ENCODE data around the gene TLE3.

DNA sequence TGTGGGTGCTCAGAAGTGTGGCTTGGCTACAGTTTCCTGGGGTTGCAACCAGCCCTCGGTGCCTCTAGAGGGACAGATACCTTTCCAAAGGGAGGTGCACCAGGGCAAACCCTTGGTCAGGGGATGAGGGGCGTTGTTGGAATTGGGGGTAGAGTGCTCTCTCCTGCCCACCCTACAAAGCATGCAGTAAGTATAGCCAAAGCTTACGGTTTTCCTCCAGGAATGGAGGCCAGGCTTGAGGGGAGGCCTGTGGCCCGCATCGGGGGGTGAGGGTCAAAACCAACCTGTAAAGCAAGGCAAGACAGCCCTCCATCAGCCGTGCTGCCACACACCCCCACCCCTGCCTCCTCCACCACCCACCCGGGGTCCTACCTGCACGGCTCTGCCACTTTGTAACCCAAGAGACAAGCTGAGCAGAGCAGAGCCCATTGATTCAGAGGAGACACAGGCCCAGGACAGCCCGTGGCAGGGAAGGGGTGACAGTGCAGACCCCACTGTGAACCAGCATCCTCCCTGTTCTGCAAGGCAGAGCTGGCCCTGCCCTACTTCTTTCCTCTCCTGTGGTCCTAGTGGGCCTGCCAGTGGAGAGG, 41.5 kb downstream of the TLE3 start:
- TF ChIP-seq POLR2A (IDR thresholded peaks at IDR 0.05; ENCODE audit: low read length) = no peak
- TF ChIP-seq GATA1 (IDR thresholded peaks at IDR 0.05; ENCODE audit: low read depth, low read length) = no peak
